GM12872 (cell line): ENCODE data around the gene GPR139.

Source experiments
- TF ChIP-seq, protein P1 (sequence below): IDR thresholded peaks from 3 replicates; pipeline ENCODE4 v1.5.1; 2011; ENCODE audit warnings: low read depth, mild to moderate bottlenecking, low read length, moderate library complexity; ENCODE audit not compliant: insufficient read depth

GPR139 gene

DNA sequence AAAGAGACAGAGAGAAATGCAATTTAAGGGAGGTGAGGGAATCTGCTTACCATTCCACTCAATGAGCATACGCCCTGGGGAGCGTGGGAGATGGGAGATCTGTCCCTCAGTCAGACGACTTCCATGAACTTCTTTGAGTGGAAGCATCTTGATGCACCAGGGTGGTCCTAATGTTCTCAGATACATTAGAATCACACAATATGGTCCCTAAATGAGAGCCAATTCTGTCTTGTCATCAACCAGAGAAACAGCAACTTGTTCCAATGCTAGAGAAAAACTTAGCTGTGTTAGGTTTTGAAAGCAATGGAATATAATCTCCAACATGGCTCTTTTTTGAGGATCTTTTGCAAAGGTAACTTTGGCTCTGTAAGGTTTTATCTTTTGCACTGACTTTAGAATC, 44.1 kb downstream of the GPR139 start:
- TF ChIP-seq, protein P1, sequence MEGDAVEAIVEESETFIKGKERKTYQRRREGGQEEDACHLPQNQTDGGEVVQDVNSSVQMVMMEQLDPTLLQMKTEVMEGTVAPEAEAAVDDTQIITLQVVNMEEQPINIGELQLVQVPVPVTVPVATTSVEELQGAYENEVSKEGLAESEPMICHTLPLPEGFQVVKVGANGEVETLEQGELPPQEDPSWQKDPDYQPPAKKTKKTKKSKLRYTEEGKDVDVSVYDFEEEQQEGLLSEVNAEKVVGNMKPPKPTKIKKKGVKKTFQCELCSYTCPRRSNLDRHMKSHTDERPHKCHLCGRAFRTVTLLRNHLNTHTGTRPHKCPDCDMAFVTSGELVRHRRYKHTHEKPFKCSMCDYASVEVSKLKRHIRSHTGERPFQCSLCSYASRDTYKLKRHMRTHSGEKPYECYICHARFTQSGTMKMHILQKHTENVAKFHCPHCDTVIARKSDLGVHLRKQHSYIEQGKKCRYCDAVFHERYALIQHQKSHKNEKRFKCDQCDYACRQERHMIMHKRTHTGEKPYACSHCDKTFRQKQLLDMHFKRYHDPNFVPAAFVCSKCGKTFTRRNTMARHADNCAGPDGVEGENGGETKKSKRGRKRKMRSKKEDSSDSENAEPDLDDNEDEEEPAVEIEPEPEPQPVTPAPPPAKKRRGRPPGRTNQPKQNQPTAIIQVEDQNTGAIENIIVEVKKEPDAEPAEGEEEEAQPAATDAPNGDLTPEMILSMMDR, result no peak

DNA sequence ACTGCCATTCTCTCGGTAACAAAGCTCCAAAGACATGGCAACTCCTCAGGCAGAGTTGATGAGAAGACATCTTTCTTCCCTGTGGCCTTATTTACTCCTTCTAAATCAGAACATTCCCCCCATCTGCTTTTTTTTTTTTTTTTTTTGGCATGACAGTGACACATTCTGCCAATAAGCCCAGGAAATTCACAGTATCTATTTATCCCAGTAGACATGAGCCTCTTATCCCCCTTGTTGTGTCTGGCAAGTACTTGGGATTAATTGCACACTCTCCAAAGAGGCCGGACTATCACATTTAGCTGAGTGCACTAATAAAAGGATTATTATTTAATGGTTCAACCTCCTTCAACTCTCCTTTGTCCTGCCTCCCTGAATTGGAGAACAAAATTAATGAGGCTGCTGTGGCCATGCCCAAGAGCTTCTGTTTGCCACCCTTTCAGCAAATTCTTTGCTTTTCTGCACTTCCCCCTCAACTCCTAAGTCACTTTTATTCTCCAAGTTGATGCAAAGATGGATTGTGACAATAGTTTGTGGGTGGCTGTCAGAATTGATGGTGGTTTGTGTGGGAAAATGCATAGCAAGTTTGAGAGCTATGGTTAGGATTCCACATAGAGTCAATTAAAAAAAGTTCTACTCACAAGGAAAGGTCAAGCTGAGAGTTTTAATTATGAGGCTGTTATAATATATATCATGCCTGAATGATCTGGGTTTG, 47.2 kb downstream of the GPR139 start:
- TF ChIP-seq, protein P1, result no peak

DNA sequence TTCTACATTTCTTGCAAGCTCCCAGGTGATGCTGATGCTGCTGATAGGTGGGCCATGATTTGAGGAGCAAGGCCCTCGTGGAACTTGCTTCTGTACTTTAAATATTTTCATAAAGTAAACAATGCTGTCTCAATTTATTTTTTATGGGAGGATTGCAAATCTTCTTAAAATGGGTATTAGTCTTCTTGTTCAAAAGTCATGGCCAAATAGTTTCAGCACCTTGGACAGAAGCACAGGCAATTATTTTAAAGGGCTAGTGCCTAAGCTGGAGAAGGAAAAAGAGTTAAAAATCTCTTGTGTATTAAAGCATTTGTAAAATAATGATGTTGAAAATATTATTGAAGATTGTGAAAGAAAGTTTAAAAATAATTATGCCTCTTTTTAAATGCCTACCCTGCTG, 50.5 kb downstream of the GPR139 start:
- TF ChIP-seq, protein P1, result no peak

DNA sequence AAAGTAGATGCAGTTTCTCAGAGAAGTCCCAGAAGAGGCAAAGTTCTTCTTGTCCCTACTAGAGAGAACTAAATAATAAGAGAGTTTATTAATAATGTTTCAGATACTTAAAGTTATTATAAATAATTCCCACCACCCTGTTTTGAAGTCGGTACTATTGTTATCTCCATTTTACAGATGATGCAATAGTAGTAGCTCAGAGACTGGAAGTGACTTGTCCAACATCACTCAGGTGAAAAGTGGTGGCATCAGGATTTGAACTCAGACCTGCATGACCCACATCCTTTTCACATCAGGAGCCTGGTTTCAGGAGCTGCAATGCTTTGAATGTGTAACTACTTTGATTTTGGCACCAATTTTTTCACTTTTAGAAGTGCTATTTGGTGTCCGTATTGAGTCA, 52.7 kb downstream of the GPR139 start:
- TF ChIP-seq, protein P1, result no peak

DNA sequence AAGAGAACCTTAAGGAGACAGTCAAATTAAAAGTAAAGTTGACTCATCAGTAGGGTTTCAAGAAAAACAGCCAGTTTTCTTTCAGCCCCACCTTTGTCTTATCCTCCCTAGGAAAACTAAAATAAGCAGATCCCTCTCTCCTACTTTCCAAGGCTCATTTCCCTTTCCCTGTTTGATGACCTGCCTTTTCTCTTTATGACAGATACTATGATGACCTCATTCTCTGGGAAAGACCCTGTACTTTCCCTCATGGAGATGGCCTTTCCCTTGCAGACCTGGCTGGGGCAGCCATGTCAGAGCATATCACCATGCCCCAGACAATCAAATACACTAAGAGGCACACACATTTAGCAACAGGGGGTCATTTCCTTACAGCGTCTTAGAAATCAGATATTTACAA, 53.6 kb downstream of the GPR139 start:
- TF ChIP-seq, protein P1, result no peak

DNA sequence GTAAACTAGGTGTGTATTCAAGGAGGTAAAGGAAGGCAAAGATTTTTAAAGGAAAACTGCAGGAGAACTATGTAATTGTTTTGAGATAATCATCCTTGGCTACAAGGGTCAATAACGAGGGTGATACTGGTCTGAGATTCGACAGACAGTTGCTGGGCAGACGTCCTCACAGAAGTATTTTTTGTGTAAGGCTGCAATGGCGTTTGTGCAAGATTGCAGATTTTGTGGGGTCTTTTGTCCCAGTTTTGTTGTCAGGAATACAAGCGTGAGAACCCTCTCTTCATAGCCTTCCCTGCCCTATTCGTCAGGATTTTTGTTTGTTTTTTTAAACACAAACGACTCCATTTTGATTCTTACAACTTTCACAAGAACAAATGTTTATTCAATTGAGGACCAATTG, 57.5 kb downstream of the GPR139 start:
- TF ChIP-seq, protein P1, result no peak

DNA sequence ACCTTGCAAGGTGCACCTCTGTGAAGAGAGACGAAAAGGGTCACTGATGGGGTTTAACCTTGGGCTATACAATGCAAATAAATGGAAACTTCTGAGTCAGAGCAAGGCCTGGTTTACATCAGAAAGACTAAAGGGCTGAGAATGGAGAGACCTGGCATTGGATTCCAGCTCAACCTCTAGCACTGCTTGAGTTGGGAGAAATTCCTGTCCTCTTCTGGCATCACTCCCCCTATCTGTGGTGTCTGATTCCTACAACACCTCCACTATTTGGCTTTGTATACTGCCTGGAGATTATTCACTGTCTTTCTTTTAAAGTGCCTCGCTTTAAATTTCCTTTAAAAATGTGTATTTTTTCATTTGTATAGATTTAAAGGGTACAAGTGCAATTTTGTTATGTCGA, 68.8 kb downstream of the GPR139 start:
- TF ChIP-seq, protein P1, result no peak; the same call in 2 of the 3 replicates

DNA sequence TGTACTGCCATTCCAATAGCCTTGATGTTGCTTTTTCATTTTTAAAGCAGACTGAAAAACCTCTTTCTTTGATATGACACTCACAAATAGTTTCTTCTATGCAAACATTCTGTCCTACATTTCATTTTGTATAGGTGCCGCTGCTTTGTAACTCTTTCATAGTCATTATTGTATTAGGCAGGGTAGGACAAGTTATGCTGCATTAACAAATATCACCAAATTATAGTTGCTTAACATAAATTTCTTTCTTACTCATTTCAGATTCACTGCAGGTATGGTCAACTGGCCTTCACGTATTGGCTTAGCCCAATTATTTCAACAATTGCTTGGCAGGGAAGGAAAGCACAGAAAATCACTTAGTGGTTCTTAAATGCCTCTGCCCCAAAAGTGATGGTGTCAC, 70.8 kb downstream of the GPR139 start:
- TF ChIP-seq, protein P1, result no peak
